ENCODE measurements around the gene BRIX1.

- TF ChIP-seq CTCF (IDR thresholded peaks at IDR 0.05; ENCODE audit: extremely low read depth in 1 of 2, insufficient read depth in 1 of 2, low read depth in 1 of 2, low read length in 2 of 2) (no peak), MAX (IDR thresholded peaks at IDR 0.05; ENCODE audit: insufficient read depth, insufficient read length) (no peak), EZH2 (IDR thresholded peaks at IDR 0.05; ENCODE audit: borderline replicate concordance, low read depth, low read length, severe bottlenecking) (no peak), MYC (IDR thresholded peaks at IDR 0.05; ENCODE audit: low read depth, low read length) (no peak), POLR2A (IDR thresholded peaks at IDR 0.05; ENCODE audit: low read depth, low read length) (no peak), JUN (IDR thresholded peaks at IDR 0.05; ENCODE audit: borderline replicate concordance, insufficient read depth, insufficient read length, low read depth) (no peak), POLR2AphosphoS5 (IDR thresholded peaks at IDR 0.05; ENCODE audit: insufficient read depth, low read depth, low read length) (no peak), FOS (IDR thresholded peaks at IDR 0.05; ENCODE audit: borderline replicate concordance, insufficient read depth, low read length) (no peak)
Observed at GRCh38 chr5:34899066-34899465, 16.4 kb upstream of the BRIX1 start.
